GM12872 (cell line): ENCODE data around the gene C5orf46.

Experiments
- CTCF ChIP-seq: IDR thresholded peaks from 3 replicates; pipeline ENCODE4 v1.5.1; 2011; ENCODE audit warnings: low read depth, mild to moderate bottlenecking, low read length, moderate library complexity; ENCODE audit not compliant: insufficient read depth

The C5orf46 gene

GRCh38 chr5:147852365-147852764, 54.0 kb downstream of the C5orf46 start:
- TF ChIP-seq CTCF: no peak

DNA sequence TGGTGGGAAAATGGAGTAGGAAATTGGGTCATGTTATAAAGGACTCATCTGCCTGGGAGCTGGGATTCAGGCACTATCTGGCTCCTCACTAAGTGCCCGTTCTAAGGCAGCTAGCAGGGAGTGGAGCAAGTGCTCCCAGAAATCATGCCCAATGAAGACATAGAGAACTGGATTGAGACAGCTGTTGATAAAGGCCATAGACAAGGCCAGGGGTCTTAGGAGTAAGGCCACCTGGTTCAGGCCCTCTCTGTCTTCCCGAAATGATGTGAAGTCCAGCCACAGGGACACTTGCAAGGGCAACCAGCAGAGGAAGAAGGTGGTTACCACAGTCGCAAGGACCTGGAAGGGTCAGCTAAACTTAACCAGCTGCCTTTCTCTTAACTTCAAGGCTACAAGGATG, 54.8 kb downstream of the C5orf46 start:
- no peak for TF ChIP-seq CTCF

DNA sequence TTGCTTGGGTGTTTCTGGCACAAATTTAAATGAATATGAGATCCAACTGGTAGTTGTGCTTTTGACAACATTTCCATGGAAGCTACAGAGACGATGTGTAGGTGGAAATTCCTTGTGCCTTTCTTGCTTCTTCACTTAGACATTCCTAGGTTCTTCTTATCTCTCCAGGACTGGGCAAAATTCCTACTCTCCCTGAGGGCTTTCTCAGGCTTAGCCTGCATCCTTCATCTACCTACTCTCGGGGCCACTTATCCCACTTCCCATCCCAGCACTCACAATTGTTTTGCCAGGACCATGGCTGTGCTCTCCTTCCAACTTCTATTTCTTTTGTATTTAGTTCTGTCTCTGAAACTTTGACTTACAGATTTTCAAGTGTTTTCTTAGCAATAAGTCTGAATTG, 57.1 kb downstream of the C5orf46 start:
- no peak for TF ChIP-seq CTCF

DNA sequence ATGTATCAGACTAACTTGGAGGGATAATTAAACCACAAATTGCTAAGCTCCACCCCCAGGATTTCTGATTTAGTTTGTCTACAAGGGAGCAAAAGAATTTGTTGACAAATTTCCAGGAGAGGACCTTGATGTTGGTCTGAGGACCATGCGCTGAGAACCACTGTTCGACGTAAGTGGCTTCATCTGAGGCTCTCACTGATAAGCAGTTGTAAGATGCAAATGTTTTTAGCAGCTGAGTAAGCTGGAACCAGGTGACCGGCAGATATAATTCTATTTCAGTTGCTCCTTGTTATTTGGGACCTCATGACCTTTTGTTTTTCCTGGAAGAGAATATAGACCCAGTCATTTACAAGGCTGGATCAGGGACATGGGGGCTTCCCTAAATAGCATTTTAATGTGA, 60.7 kb downstream of the C5orf46 start:
- TF ChIP-seq CTCF: no peak

DNA sequence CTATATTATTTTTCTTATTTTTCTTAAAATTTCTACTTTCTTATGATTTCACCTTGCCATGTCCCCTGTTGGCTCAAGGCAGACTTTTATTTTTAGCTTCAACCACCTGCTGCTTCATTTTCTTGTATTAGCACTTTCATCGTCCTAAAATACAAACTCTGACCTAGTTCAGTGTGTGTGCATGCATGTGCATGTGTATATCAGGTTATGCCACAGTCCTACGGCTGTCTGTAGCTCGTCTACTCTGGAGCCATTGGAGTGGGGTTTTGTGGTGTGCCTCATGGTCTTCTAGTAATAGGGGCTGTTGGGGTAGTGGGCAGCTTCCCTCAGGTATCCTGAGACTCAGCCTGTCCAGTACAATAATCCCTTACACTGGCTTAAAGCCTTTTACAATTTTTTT, 61.5 kb downstream of the C5orf46 start:
- TF ChIP-seq CTCF: no peak

DNA sequence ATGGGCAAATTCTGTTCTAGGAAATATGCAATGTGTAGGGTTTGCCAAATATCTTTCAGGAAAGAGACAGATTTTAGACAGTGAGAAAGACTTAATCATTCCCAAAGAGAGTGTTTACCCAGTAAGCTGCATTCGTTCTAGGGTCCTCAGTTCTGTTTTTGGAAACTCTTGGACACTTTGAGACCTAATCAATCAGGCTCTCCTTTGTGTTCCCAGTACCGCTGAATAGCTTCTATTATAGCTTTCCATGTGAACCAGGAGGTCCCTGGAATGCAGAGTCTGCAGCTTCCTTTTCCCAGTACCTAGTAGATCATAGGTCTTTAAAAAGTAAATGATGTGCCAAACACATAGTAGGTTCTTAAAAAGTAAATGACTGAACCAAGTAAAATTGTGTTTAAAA, 63.5 kb downstream of the C5orf46 start:
- no peak for TF ChIP-seq CTCF
